H1 (cell line): ENCODE measurements around the gene PEX26. TPM values are rescaled to one million over a fixed set of nuclear protein-coding genes. Genes with fewer than 3 reads are reported as not detected.

Experiments
- CTCF ChIA-PET: fragments of 300-600 bp; sonication (Branson Sonifier 250); formaldehyde crosslinking; loops from one replicate; lab custom pipeline; 2021; ENCODE audit not compliant: partially characterized antibody; lab: Charles Lee
- POLR2A ChIA-PET: fragments of 300-600 bp; sonication (Branson Sonifier 250); formaldehyde crosslinking; loops from one replicate; lab custom pipeline; 2021; ENCODE audit warnings: inconsistent platforms; ENCODE audit not compliant: partially characterized antibody; lab: Charles Lee
- DNase-seq, 2 experiments: peaks; one replicate each; pipeline versions ENCODE4 v3.0.0 to v3.0.0-alpha.2; 2010 to 2022; ENCODE audit warnings: low spot score in 2 of 2, low read depth in 1 of 2, mixed read lengths in 1 of 2
- FAIRE-seq: peaks from 2 replicates; lab custom pipeline; 2011; peaks lifted over from hg19 to GRCh38; lab: Jason Lieb, UNC
- H2AFZ ChIP-seq: 2 replicates; pipeline ENCODE4 v1.8.1; 2012; ENCODE audit warnings: low read length, inconsistent platforms
- H2AK5ac ChIP-seq: 2 replicates; pipeline ENCODE4 v1.6.1; 2013; ENCODE audit warnings: low read depth, low read length
- H2BK120ac ChIP-seq: replicated peaks from 2 replicates; pipeline ENCODE3; 2013; ENCODE audit warnings: low read depth, low read length, inconsistent platforms
- H2BK12ac ChIP-seq: 2 replicates; pipeline ENCODE4 v1.6.1; 2013; ENCODE audit warnings: low read depth, low read length
- H2BK15ac ChIP-seq: 2 replicates; pipeline ENCODE4 v1.6.1; 2013; ENCODE audit warnings: low read length
- H2BK20ac ChIP-seq: 2 replicates; pipeline ENCODE4 v1.6.1; 2013; ENCODE audit warnings: low read length
- H2BK5ac ChIP-seq: 2 replicates; pipeline ENCODE4 v1.6.1; 2013; ENCODE audit warnings: low read depth, low read length
- H3K14ac ChIP-seq: 2 replicates; pipeline ENCODE4 v1.6.1; 2013; ENCODE audit warnings: inconsistent platforms; ENCODE audit not compliant: insufficient read length
- H3K18ac ChIP-seq: 2 replicates; pipeline ENCODE4 v1.6.1; 2013; ENCODE audit warnings: low read length; ENCODE audit errors: extremely low read depth
- H3K23ac ChIP-seq: 2 replicates; pipeline ENCODE4 v1.6.1; 2013; ENCODE audit warnings: inconsistent platforms; ENCODE audit not compliant: insufficient read length
- H3K23me2 ChIP-seq: 2 replicates; pipeline ENCODE4 v1.6.1; 2013; ENCODE audit warnings: low read depth, low read length
- H3K27ac ChIP-seq: 2 replicates; pipeline ENCODE4 v1.6.1; 2011; ENCODE audit warnings: low read depth, low read length, inconsistent platforms
- H3K27me3 ChIP-seq, 4 experiments: replicated peaks in 1 of 4; 1 replicate in 1 of 4; 2 replicates in 3 of 4; pipeline versions ENCODE4 v1.6.1 to v1.8.1; 2011 to 2013; ENCODE audit warnings: low read length in 3 of 4, mild to moderate bottlenecking in 3 of 4, inconsistent platforms in 2 of 4, mixed read lengths in 2 of 4, moderate library complexity in 1 of 4; ENCODE audit not compliant: control insufficient read depth in 3 of 4, insufficient read depth in 3 of 4; ENCODE audit errors: extremely low read depth in 1 of 4
- H3K36me3 ChIP-seq, 4 experiments: 2 replicates each; pipeline versions ENCODE4 v1.6.1 to v1.8.1; 2011 to 2013; ENCODE audit warnings: mild to moderate bottlenecking in 4 of 4, low read length in 3 of 4, moderate library complexity in 2 of 4, control low read depth in 1 of 4, inconsistent platforms in 1 of 4; ENCODE audit not compliant: insufficient read depth in 4 of 4, control insufficient read depth in 2 of 4
- H3K4ac ChIP-seq: replicated peaks from 2 replicates; pipeline ENCODE3; 2013; ENCODE audit warnings: low read length, low read depth, mixed read lengths, inconsistent platforms; ENCODE audit not compliant: insufficient read length
- H3K4me1 ChIP-seq, 4 experiments: replicated peaks in 1 of 4; 1 replicate in 1 of 4; 2 replicates in 3 of 4; pipeline versions ENCODE4 v1.6.1 to v1.8.1; 2011 to 2013; ENCODE audit warnings: low read length in 3 of 4, inconsistent platforms in 2 of 4, mixed read lengths in 1 of 4; ENCODE audit not compliant: insufficient read depth in 4 of 4, control insufficient read depth in 3 of 4
- H3K4me2 ChIP-seq, 2 experiments: 2 replicates each; pipeline versions ENCODE4 v1.6.1 to v1.8.1; 2011 to 2013; ENCODE audit warnings: low read depth in 2 of 2, low read length in 2 of 2, control low read depth in 1 of 2, inconsistent platforms in 1 of 2, mild to moderate bottlenecking in 1 of 2; ENCODE audit not compliant: insufficient read depth in 1 of 2
- H3K4me3 ChIP-seq, 4 experiments: fragments of 200-600, 300-600 bp in 1 of 4; sonication (generic), shearing (Covaris generic), sonication (Bioruptor Twin) in 1 of 4; 2 replicates each; pipeline versions ENCODE4 v1.5.1 to v1.8.1; 2011 to 2016; ENCODE audit warnings: low read length in 4 of 4, low read depth in 3 of 4, control low read depth in 2 of 4, inconsistent platforms in 2 of 4, mild to moderate bottlenecking in 2 of 4, mixed read lengths in 1 of 4, moderate library complexity in 1 of 4; ENCODE audit not compliant: insufficient read depth in 2 of 4; ENCODE audit errors: extremely low read depth in 1 of 4
- H3K56ac ChIP-seq: replicated peaks from 2 replicates; pipeline ENCODE3; 2013; ENCODE audit warnings: low read depth, mild to moderate bottlenecking, mixed read lengths, low read length, inconsistent platforms; ENCODE audit not compliant: insufficient read length
- H3K79me1 ChIP-seq: 2 replicates; pipeline ENCODE4 v1.6.1; 2013; ENCODE audit warnings: low read depth, low read length, control low read depth
- H3K79me2 ChIP-seq, 2 experiments: 2 replicates each; pipeline versions ENCODE4 v1.6.1 to v1.8.1; 2012 to 2013; ENCODE audit warnings: low read length in 2 of 2, mild to moderate bottlenecking in 2 of 2, inconsistent platforms in 1 of 2; ENCODE audit not compliant: insufficient read depth in 2 of 2, control insufficient read depth in 1 of 2
- H3K9ac ChIP-seq, 4 experiments: replicated peaks in 1 of 4; 1 replicate in 1 of 4; 2 replicates in 3 of 4; pipeline versions ENCODE4 v1.6.1 to v1.8.1; 2011 to 2013; ENCODE audit warnings: low read depth in 3 of 4, low read length in 3 of 4, control low read depth in 2 of 4, mild to moderate bottlenecking in 2 of 4, moderate library complexity in 2 of 4, inconsistent platforms in 1 of 4; ENCODE audit errors: extremely low read depth in 1 of 4
- H3K9me3 ChIP-seq, 2 experiments: 2 replicates each; pipeline versions ENCODE4 v1.6.1 to v1.8.1; 2012 to 2013; ENCODE audit warnings: mild to moderate bottlenecking in 2 of 2, moderate library complexity in 2 of 2, control low read depth in 1 of 2, inconsistent platforms in 1 of 2, low read depth in 1 of 2, low read length in 1 of 2, mixed read lengths in 1 of 2; ENCODE audit not compliant: insufficient read depth in 2 of 2
- H4K20me1 ChIP-seq, 2 experiments: replicated peaks in 1 of 2; 2 replicates each; pipeline versions ENCODE3 to v1.8.1; 2011 to 2013; ENCODE audit warnings: inconsistent platforms in 2 of 2, low read length in 2 of 2, mild to moderate bottlenecking in 1 of 2; ENCODE audit not compliant: insufficient read depth in 2 of 2, control insufficient read depth in 1 of 2
- H4K5ac ChIP-seq: 2 replicates; pipeline ENCODE4 v1.6.1; 2013; ENCODE audit warnings: low read length, low read depth, mixed read lengths, inconsistent platforms; ENCODE audit not compliant: insufficient read length
- H4K8ac ChIP-seq: 2 replicates; pipeline ENCODE4 v1.8.0; 2013; ENCODE audit warnings: mild to moderate bottlenecking, moderate library complexity, low read length, inconsistent platforms; ENCODE audit not compliant: insufficient read depth; ENCODE audit errors: extremely low read depth
- H4K91ac ChIP-seq: replicated peaks from 2 replicates; pipeline ENCODE3; 2013; ENCODE audit warnings: low read length, mixed read lengths, inconsistent platforms; ENCODE audit not compliant: insufficient read length
- CEBPB ChIP-seq: IDR thresholded peaks from 2 replicates; pipeline ENCODE4 v1.6.1; 2012; ENCODE audit warnings: low read depth, low read length
- FOSL1 ChIP-seq: IDR thresholded peaks from 2 replicates; pipeline ENCODE4 v1.6.1; 2011; ENCODE audit warnings: mild to moderate bottlenecking, low read depth, low read length, moderate library complexity; ENCODE audit not compliant: insufficient read depth
- PHF8 ChIP-seq: fragments of 200-600 bp; sonication (generic); conservative IDR thresholded peaks from 2 replicates; pipeline ENCODE4 v1.7.1; 2012; ENCODE audit warnings: low read depth, mild to moderate bottlenecking, inconsistent platforms, low read length, moderate library complexity
- POLR2A ChIP-seq, 2 experiments: IDR thresholded peaks; 1 replicate in 1 of 2; 2 replicates in 1 of 2; pipeline ENCODE4 v1.6.1; 2011; ENCODE audit warnings: low read depth in 2 of 2, low read length in 2 of 2, mild to moderate bottlenecking in 2 of 2; ENCODE audit errors: control extremely low read depth in 1 of 2
- RBBP5 ChIP-seq: IDR thresholded peaks from 2 replicates; pipeline ENCODE4 v1.7.1; 2012; ENCODE audit warnings: low read depth, mild to moderate bottlenecking, inconsistent platforms, low read length, moderate library complexity, borderline replicate concordance
- RFX5 ChIP-seq: IDR thresholded peaks from 2 replicates; pipeline ENCODE4 v1.6.1; 2011; ENCODE audit warnings: low read depth, low read length, improper control_type of control experiment, borderline replicate concordance
- SIX5 ChIP-seq: IDR thresholded peaks from 2 replicates; pipeline ENCODE4 v1.6.1; 2011; ENCODE audit warnings: mild to moderate bottlenecking, low read depth, low read length
- SRF ChIP-seq: IDR thresholded peaks from 2 replicates; pipeline ENCODE4 v1.6.1; 2011; ENCODE audit warnings: mild to moderate bottlenecking, low read depth, low read length, moderate library complexity
- SUZ12 ChIP-seq: fragments of 200-600 bp; sonication (generic); IDR thresholded peaks from 2 replicates; pipeline ENCODE4 v1.6.1; 2012; ENCODE audit warnings: mild to moderate bottlenecking, inconsistent platforms, low read length, moderate library complexity, mixed read lengths
- TCF12 ChIP-seq: IDR thresholded peaks from 2 replicates; pipeline ENCODE4 v1.6.1; 2011; ENCODE audit warnings: low read depth, mild to moderate bottlenecking, low read length
- YY1 ChIP-seq: IDR thresholded peaks from 2 replicates; pipeline ENCODE4 v1.6.1; 2011; ENCODE audit warnings: low read depth, mild to moderate bottlenecking, low read length
- WGBS, 2 experiments: shearing (Covaris generic) in 1 of 2; methylation state at CpG; one replicate each; pipeline versions ENCODE4 v1.1.6 to v1.1.7; 2013 to 2015; ENCODE audit warnings: low lambda C conversion rate in 2 of 2, mixed read lengths in 2 of 2, inconsistent platforms in 1 of 2, low coverage in 1 of 2, missing lambda C conversion rate in 1 of 2; ENCODE audit not compliant: insufficient replicate concordance in 2 of 2, insufficient coverage in 1 of 2, insufficient read length in 1 of 2; ENCODE audit errors: extremely low coverage in 1 of 2, missing lambda C conversion rate in 1 of 2; 5-methylcytosine and 5-hydroxymethylcytosine counted together
- polyA plus RNA-seq, 7 experiments: library from polyadenylated mRNA; depleted of rRNA in 3 of 7; stranded (reverse) in 5 of 7; unstranded in 2 of 7; fragments of >200 nt in 5 of 7; fragments of 200-250 nt in 2 of 7; gene quantifications; 1 replicate in 5 of 7; 2 replicates in 1 of 7; 4 replicates in 1 of 7; pipeline versions ENCODE4 v1.2.1 to v1.2.3, GENCODE V29; 2011 to 2013; ENCODE audit warnings: missing spikeins in 2 of 7, mixed read lengths in 2 of 7
- total RNA-seq: library from RNA; stranded (reverse); fragmentation: NEBNext Ultra II Directional; extraction: Animal tissue kit (Norgen Biotek cat#: 25700); gene quantifications from 2 replicates; pipeline ENCODE4 v1.2.1, GENCODE V29; 2021
- TF ChIP-seq, protein P1 (sequence below), 3 experiments: IDR thresholded peaks; 1 replicate in 2 of 3; 2 replicates in 1 of 3; pipeline versions ENCODE4 v1.5.1 to v1.6.1; 2011; ENCODE audit warnings: low read length in 3 of 3, mild to moderate bottlenecking in 3 of 3, inconsistent platforms in 2 of 3, low read depth in 1 of 3, moderate library complexity in 1 of 3; ENCODE audit not compliant: insufficient read depth in 1 of 3; ENCODE audit errors: control extremely low read depth in 1 of 3

The PEX26 gene
- total and polyA plus RNA-seq, 2 of the 8 experiments (the other 6 are each of a cell fraction or from before 2014, with no cell fraction given), result 33.1 to 49.0 TPM

DNA sequence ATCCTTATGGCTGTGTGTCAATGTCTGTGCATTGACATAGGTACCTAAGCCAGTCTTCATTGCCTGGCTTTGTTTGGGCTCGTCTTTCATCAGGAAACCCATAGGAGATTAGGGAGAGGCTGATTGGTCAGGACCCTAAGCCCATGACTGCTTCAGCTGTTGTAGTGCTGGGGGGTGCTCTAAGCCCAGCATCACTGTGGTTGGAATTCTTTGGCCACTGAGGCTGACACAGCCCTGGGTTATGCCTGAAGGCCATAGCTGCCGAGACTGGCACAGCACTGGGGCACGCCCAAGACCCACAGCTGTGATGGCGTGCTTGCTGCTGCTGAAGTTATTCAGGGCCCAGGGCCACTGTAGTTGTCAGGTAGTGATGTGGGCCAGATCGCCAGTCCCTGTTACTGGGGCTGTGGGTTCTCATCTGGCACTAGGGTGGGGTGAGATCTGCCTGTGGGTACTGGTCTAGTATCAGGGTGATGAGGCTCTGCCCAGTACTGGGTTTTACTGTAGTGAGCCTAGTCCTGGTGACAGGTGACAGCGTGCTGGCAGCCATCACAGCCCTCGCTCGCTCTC is 77.1 kb downstream of the PEX26 start:
- no peaks in the 10 kb centered on the region for H3K36me3 ChIP-seq
- H4K91ac ChIP-seq, result no peak overlapping the region
- no peak overlapping the region for H4K5ac ChIP-seq
- no peak overlapping the region for H3K4ac ChIP-seq
- H2BK12ac ChIP-seq, result no peak overlapping the region
- no peak for DNase-seq
- WGBS, 2 experiments, result 93% methylated on average over 6 of the region's 8 CpGs; no CpG with 5 or more reads in 1 of the 2 experiments
- H4K8ac ChIP-seq, result no peak overlapping the region
- no peak overlapping the region for H2AFZ ChIP-seq
- H3K4me3 ChIP-seq, result no peak overlapping the region
- H3K14ac ChIP-seq, result no peak overlapping the region
- POLR2A ChIA-PET, result no interaction called here
- no peak overlapping the region for H2AK5ac ChIP-seq
- CTCF ChIA-PET, result interaction anchor here (1.2 to 2.0 kb wide), 2 partner anchors 28 to 68 kb away, joined by 3 to 4 read pairs; no protein-coding TSS in a partner anchor
- no peaks in the 10 kb centered on the region for H3K79me1 ChIP-seq
- peaks cover 0 to 4% (median 0%) of the 10 kb centered on the region in 4 experiments; a peak in 1 of 7 replicates for H3K27me3 ChIP-seq
- H4K20me1 ChIP-seq, result no peaks in the 10 kb centered on the region
- no peak overlapping the region for H2BK15ac ChIP-seq
- no peak overlapping the region for H3K27ac ChIP-seq
- no peaks in the 10 kb centered on the region for H3K79me2 ChIP-seq
- no peak overlapping the region for H2BK20ac ChIP-seq
- peaks cover 1% of the 10 kb centered on the region; the same call in 1 of the 2 replicates for H3K23me2 ChIP-seq
- H3K23ac ChIP-seq, result no peak overlapping the region
- no peak overlapping the region for H2BK120ac ChIP-seq
- H3K9ac ChIP-seq, result no peak overlapping the region
- H3K4me1 ChIP-seq, result peaks cover 0 to 6% (median 2%) of the 10 kb centered on the region in 4 experiments; a peak in 3 of 7 replicates
- H2BK5ac ChIP-seq, result no peak overlapping the region
- H3K18ac ChIP-seq, result no peak overlapping the region
- H3K9me3 ChIP-seq, result no peaks in the 10 kb centered on the region
- H3K56ac ChIP-seq, result no peak overlapping the region
- no peak for FAIRE-seq
- H3K4me2 ChIP-seq, result no peak overlapping the region
- TF ChIP-seq FOSL1 (no peak), PHF8 (no peak), SIX5 (no peak), SUZ12 (no peak), CEBPB (no peak), YY1 (no peak), RFX5 (no peak), RBBP5 (no peak), SRF (no peak), POLR2A (IDR thresholded peaks at IDR 0.05; ENCODE audit: control extremely low read depth in 1 of 2, low read depth in 2 of 2, low read length in 2 of 2) (no peak), TCF12 (no peak)
- TF ChIP-seq, protein P1, sequence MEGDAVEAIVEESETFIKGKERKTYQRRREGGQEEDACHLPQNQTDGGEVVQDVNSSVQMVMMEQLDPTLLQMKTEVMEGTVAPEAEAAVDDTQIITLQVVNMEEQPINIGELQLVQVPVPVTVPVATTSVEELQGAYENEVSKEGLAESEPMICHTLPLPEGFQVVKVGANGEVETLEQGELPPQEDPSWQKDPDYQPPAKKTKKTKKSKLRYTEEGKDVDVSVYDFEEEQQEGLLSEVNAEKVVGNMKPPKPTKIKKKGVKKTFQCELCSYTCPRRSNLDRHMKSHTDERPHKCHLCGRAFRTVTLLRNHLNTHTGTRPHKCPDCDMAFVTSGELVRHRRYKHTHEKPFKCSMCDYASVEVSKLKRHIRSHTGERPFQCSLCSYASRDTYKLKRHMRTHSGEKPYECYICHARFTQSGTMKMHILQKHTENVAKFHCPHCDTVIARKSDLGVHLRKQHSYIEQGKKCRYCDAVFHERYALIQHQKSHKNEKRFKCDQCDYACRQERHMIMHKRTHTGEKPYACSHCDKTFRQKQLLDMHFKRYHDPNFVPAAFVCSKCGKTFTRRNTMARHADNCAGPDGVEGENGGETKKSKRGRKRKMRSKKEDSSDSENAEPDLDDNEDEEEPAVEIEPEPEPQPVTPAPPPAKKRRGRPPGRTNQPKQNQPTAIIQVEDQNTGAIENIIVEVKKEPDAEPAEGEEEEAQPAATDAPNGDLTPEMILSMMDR (IDR thresholded peaks at IDR 0.05; ENCODE audit: control extremely low read depth in 1 of 3, insufficient read depth in 1 of 3, low read depth in 1 of 3, low read length in 3 of 3), result no peak
